NCI-H2171 (cell line): ENCODE data around the gene GALK2.
A peak's percentile ranks its signal among the peaks of the same experiment; 100 is the strongest.
"Not testable (repeated sequence)": the region's sequence is repeated elsewhere in the genome, so short reads cannot be mapped to it uniquely, and the experiment has no call there.

ENCODE experiments used
- DNase-seq: peaks from one replicate; lab custom pipeline; 2025; lab: John Stamatoyannopoulos, UW

Gene GALK2

GRCh38 chr15:49223536-49224274 is 53.7 kb downstream of the GALK2 start:
- no peak for DNase-seq

DNA sequence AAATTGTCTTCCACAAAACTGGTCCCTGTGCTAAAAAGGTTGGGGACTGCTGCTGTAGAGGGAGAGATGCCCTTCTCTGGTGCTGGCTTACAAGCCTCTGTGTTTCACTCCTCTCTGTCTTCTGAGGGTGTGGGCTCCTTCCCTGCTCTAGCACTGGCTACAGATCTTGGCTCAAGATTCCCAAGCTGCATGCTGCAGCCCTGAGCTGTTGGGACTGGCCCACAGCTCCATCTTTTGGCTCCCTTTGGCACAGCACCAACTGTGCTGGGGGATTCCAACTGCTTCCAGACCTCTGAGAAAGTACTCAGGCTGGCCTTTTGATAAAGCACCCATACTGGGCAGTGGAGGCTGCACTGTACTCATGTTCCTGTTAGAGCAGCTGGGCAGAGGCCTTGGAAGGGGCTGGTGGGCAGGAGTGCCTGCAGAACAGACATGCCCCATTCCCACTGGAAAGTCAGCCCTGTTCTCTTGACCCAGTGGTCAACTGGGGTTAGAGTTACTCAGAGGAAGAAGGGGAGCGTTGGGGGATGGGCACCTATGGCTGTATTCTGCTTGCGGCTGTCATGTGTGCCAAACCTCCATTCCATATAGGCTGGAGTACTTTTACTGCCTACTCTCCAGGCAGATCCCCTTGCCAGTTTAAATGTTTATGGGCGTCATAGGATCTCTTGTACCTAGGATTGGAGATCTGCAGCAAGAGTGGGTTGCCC is 55.7 kb downstream of the GALK2 start:
- peak; percentile 4 for DNase-seq

DNA sequence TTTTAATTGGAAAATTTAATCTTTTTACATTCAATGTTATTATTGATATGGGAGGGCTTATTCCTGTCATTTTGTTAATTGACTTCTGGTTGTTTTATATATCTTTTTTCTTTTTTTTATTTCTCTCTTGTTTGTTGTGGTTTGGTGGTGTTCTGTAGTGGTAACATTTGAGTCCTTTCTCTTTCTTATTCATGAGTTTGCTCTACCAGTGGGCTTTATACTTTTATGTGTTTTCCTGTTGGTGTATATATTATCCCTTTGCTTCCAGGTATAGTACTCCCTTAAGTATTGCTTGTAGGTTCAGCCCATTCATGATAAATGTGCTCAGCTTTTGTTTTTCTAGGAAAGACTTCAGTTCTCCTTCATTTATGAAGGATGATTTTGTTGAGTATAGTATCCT is 57.6 kb downstream of the GALK2 start:
- no peak for DNase-seq

DNA sequence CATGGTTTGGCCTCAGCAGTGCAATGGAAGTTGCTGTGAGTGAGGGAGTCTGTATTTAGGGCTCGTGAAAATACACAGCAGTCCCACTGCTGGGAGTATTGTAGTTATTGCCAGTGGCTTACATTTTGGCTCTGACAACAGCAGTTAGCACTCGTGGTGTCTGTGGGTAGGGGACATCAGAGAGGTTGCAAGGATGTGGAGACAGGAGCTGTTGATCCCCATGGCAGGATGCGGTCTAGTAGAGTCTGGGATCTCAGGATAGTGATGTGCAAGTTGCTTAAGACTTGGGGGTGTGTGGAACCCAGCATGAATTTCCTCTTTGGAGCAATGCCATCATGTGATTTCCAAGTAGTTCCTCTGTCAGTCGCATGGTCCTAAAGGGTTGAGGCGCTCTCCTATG is 59.9 kb downstream of the GALK2 start:
- DNase-seq: no peak

DNA sequence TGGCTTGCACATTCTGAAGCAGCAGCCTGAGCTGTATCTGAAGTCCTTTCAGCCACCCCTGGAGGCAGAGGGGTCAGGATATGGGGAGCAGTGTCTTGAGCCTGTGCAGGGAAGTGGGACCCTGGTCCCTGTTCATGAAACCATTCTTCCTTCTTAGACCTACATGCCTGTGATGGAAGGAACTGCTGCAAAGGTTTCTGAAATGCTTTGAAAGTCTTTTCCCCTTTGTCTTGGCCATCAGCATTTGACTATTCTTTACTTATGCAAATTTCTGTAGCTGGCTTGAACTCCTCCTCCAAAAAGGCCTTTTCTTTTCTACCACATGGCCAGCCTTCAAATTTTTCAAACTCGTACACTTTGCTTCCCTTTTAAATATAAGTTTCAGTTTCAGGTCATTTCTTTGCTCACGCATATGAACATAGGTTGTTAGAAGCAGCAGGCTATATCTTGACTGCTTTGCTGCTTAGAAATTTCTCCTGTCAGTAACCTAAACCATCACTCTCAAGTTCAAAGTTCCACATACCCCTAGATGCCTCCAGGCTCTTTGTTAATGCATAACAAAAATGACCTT is 62.3 kb downstream of the GALK2 start:
- DNase-seq: no peak

GRCh38 chr15:49235446-49236124 is 65.5 kb downstream of the GALK2 start:
- peak; percentile 56 for DNase-seq

- no peak for DNase-seq
Measured at GRCh38 chr15:49236869-49237268, 66.8 kb downstream of the GALK2 start.

- DNase-seq: peak; percentile 38
Measured at GRCh38 chr15:49238342-49238741, 68.3 kb downstream of the GALK2 start.

- no peak for DNase-seq
Measured at GRCh38 chr15:49239105-49239504, 69.1 kb downstream of the GALK2 start.

DNA sequence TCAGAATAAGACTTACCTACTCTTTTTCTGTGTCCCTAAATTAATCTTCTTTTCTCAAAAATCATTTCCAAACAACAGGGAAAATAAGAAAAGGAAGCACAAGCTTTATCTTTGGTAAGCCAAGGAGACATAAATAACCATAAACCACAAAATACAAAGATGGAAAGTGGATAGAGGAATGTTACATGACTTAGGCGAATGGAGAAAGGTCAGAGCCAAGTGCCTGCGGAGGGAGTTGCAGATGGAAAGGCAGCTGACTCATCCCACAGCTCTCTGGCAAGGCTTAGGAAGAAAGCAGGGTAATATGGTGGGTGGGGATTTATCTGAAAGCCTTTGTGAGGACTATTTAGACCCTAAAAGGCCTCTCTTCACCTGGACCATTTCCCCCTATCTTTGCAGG is 72.8 kb downstream of the GALK2 start:
- no peak for DNase-seq

- DNase-seq: no peak
Measured at GRCh38 chr15:49247556-49248110, 77.6 kb downstream of the GALK2 start.

DNA sequence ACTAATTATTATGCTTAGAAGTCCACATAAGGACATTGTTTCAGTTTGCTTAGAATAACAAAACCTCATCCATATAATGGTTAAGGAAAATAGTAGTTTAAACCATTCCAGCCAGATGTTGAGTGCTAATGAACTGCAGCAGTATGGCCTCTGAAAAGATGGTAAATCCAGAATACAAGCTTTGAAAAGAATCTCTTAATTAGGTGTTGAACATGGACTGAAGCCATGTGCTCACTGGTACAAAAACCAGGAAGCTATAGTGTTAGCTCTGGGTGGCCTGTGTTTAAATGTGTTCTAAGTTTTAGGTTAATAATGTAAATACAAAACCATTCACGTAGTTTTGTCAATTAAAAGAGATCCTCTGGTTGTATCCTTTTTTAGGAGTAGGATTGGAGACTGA is 78.2 kb downstream of the GALK2 start:
- DNase-seq: no peak

DNA sequence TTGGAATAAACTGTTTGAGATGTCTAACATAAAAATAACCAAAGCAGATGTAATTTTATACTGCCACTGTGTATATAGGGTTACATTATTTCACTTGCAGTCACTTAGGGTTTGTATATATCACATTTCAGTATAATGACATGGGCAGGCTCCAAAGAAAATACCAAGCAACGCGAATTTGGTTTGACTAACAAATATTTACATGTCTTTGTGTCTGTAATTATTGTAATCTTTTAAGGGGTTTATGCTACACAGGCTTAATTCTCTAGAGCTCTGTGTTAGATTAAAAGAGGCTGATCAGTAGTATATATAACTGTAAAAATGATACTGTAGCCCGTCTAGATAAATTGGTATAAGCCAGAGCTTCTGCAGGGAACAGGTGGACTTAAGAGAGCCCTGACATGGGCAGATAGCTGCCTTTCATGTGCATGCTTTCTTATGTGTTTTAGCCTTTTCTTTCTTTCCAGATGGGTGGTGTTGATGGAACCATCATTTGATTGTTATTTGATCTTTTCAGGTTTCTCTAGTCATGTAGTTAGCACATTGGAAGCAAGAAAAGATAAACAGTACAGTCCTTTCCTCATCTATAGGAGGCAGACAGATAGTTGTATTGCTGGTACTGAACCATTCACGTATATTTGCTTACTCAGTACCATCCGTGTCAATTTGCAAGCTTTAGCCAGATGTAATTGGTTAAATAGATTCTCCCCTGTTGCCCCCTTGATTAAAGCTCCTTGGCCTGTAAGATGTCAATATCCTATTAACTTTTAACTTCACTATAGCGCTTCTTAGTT is 86.1 kb downstream of the GALK2 start:
- DNase-seq: peak; percentile 31

- not testable (repeated sequence) for DNase-seq
Measured at GRCh38 chr15:49265117-49265516, 95.1 kb downstream of the GALK2 start.

- DNase-seq: no peak
Measured at GRCh38 chr15:49265911-49266310, 95.9 kb downstream of the GALK2 start.

DNA sequence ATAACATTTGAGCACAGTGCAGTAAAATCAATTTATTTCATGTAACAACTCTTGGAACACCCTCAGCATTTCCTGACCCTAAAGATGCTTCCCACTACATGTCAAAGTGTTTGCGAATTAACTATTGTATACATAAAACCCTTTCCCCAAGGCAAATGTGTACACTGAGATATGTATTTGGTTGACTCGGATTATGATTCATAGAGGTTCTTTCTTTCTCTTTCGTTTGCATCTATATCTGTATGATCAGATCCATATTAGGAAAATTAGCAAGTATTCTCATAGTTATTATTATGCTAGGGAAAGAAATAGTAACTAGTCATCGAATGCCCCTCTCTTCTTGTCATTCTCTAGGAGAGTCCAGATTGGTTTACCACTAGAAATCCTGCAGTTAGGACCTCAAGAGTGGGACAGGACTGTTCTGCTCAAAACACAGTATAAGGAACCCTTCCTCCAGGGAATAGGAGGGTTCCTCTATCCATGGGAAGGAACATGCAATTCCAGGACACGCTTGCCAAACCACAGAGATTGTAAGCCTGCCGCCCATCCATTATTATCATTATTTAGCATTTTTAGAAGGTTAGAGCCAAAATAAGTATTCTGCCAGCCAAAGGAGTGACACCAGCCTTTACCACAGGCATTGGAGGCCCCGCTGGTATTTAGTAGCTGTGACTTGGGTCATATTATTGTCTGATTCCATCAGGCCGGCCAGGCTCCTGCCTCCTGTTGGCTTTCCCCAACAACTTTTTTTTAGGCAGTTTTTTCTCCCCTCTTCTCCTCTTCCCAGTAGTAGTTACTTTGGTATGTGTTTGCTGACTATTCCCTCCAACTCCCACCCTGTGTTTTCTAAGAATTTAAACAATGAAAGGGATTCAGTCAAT is 100.7 kb downstream of the GALK2 start:
- DNase-seq: no peak

DNA sequence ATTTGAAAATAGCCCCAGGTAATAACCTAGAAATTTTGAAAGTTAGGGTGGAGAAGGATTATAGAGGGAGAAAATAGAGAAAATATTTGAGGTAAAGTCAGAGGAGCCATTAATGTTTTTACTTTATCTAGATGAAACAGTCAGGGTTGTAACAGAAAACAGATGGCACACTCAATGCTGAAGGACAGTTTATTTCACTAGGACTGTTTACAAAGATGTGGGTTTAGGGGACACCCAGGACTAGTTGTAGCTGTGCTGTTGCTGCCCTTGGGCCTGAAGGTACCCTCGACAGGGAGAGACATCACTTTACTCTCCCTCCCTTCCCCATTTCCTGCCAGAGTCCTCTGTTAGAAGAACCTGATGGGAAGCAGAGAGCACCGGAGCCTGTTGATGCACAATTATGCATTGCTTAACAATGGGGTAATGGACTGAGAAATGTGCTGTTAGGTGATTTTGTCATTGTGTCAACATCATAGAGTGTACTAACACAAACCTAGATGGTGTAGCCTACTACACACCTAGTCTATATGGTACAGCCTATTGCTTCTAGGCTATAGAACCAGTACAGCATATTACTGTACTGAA is 103.8 kb downstream of the GALK2 start:
- no peak for DNase-seq

DNA sequence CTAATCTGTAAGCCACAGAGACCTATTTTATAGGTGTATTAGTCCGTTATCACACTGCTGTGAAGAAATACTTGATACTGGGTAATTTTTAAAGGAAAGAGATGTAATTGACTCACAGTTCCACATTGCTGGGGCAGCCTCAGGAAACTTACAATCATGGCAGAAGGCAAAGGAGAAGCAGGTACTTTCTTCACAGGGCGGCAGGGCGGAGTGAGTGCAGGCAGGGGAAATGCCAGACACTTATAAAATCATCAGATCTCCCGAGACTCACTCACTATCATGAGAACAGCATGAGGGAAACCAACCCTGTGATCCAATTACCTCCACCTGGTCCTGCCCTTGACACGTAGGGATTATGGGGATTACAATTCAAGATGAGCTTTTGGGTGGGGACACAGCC is 108.7 kb downstream of the GALK2 start:
- DNase-seq: no peak

DNA sequence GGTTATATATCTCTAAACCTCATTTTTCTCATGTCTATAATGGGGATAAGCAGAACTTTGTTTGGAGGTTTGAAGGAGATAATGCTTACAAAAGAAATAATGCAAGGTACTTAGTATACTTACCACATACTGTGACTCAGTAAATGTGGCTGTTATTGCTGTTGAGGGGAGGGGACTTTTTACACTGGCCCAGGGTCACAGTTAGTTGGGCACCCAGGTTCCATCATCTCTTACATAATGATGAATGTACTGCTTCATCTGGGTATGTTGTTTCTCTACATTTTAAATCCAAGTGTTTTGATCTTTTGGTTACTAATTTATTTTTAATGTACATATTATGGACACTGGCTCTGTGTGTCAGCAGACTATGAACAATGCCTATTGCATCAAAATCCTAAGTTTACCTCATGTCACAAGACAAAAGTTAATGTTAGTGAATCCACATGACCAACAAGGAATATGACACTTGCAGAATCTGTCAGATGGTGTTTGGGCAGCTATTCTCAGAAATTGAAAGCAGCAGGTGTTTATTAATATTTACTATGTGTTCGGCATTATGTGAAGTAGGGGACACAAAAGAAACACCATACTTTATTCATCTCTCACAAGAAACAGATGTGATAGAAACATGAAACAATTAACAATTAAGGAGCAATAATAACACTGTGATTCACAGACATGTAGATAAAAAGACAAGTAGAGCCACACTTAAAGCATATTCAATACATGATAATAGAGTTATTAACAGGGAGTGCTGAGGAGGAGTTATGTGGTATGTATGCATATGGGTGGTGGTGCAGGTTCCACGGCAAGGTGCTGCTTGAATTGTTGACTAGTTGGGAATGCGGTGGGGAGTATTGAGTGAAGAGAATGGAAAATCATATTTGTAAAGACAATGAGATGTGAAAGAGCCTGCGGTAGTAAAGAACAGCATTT is 109.7 kb downstream of the GALK2 start:
- no peak for DNase-seq
